ENCODE measurements around the gene BCAS1.
"Not testable (repeated sequence)": the region's sequence is repeated elsewhere in the genome, so short reads cannot be mapped to it uniquely, and the experiment has no call there.

BCAS1 gene

DNA sequence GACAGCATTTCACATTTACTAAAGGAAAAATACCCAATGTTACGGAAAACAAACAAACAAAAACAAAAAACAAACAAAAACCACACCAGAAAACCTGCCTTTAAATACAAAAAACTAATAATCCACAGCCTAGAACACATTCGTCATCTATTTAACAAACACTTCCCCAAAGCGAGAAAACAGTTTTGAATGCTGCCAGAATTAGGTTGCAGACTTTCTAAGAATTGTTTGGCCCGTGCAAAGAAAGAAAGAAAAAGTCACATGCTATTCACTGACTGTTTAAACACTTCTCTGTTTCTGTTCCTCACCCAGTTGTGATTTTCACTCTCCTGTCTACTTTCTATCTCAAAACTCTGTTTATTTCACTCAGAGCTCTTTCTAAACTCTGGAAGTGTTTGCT is 52.5 kb downstream of the BCAS1 start:
- DNase-seq (ENCODE audit: low spot score) = no peak

DNA sequence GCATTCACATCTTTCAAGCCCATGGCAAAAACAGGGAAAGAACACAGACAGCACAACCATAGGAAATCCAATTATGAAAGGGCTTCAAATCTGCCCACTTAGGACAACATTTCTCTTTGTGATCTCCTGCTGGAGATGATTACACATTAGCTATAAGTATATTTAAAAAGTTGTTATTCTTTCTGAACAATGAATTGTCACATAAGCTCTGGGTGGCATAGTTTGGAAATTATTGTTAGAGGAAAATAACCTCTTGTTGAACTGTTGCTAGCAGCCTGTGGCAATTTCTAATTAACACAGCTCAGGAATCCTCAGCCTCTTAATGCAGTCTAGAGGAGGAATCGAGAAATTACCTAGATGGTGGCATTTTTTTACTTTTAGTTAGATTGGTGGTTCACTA is 54.9 kb downstream of the BCAS1 start:
- no peak for DNase-seq (ENCODE audit: low spot score)

DNA sequence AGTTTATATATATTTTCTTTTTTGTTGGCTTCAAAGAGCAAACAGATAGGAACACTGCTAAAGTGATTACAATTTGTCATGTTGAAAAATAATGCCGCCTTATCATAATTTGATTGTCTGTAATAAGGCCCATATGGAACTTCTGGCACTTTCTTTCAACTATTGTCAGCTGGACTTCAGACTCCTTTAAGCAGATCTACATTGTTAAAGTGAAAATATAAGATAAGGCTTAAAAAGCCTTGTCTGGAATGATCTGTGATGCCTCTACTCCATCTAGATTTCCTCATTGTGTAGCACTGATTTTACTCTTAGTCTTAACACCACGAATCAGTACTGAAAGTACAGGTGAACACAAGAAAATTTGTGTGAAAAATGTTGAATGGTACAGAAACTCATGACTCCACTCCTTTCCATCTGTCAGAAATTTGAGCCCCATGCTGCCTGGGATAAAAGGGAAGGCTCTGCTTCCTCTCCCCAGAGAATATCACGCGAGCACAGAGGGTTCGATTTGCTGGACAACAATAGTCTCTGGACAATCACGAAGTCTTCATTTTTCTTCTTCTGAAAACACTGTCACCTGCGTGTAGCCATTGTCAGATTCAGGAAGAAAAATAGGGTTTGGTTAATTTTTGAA is 56.0 kb downstream of the BCAS1 start:
- DNase-seq (ENCODE audit: low spot score) = no peak

DNA sequence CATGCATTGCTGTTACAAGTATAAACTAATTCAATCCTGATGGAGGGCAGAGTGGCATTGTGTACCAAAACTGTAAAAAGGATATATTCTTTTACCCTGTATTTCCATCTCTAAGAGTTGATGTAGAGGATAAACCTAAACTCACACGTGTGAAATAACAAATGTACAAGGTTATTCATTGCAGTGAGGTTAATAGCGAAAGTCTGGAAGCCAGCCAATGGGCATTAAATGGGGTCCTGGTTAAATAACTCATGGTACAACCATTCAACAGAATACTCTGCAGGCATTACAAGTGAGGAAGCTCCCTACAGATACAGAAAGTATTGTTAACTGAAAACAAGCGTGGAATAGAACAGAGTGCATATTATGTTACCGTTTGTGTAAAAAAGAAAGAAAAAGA is 56.9 kb downstream of the BCAS1 start:
- DNase-seq (ENCODE audit: low spot score) = no peak

- DNase-seq (ENCODE audit: low spot score) = no peak
Measured at GRCh38 chr20:54011346-54011745, 59.0 kb downstream of the BCAS1 start.

DNA sequence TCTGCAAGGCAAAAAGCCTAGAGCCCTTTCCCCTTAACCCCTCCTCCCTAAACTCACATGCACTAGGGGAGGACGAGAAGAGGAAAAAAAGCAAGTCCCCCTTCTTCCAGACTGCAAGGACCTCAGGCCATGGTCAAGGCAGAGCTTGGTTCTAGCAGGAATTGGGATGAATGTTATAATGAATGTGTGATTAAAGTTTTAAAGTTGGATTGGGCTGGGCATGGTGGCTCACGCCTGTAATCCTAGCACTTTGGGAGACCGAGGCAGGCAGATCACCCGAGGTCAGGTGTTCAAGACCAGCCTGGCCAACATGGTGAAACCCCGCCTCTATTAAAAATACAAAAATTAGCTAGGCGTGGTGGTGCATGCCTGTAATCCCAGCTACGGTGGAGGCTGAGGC is 64.2 kb downstream of the BCAS1 start:
- not testable (repeated sequence) for DNase-seq (ENCODE audit: low spot score)

GRCh38 chr20:54005524-54005923 is 64.9 kb downstream of the BCAS1 start:
- DNase-seq (ENCODE audit: low spot score) = no peak

DNA sequence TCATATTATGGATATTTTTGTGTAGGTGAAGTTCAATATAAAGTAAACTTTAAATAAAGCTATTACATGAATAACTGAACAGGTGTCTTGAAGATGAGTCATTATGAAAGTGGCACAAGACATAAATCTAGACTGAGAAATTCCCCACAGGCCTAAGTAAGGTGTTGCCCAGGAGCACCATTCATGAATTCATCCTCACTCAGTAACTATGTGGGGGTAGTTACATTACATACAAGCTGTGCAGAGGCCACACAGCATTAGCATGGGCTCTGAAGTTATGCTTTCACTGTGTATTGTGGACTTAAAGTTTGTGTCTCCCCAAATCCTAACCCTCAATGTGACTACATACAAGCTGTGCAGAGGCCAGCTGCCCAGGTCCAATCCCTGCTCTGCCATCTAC is 65.9 kb downstream of the BCAS1 start:
- DNase-seq (ENCODE audit: low spot score) = no peak

DNA sequence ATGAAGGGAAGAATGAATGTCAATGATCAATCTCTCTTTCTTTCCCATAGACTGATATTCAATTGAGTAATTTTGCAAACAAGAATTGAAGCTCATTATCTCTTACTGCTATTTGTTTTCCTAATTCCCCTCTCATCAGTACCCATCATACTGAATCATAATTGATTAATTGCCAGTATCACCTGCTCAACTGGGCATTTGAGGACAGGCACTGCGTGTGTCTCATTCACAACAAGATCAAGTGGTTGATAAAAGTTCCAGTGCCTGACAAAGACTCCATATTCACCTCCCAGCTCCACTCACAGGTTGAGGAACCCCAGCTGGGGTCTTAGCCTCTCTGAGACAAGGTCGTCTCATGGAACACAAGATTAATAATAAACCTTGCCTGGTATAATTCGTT is 67.7 kb downstream of the BCAS1 start:
- DNase-seq (ENCODE audit: low spot score) = no peak

DNA sequence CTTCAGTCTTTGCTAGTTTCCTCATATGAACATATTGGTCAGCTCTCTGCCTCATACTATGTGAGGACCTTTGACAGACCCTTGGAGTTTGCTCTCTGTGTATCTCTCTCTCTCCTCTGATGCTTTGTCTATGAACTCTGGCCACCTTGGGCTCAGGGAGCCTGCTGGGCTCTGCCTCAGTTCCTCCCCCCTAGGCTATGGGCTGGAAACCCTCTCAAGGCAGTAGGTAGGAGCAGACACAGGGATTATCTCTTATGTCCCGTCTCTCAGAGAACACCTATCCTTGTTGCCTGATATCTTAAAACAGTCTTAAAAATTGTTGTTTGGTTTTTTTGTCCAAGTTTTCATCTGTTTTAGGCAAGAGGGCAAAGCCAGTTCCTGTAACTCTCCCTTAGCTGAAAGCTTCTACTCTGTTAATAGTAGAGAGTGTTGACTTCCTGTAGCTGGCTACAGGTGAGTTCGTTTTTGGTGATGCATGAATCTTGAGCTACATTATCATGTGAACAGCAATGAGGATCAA is 68.3 kb downstream of the BCAS1 start:
- no peak for DNase-seq (ENCODE audit: low spot score)

DNA sequence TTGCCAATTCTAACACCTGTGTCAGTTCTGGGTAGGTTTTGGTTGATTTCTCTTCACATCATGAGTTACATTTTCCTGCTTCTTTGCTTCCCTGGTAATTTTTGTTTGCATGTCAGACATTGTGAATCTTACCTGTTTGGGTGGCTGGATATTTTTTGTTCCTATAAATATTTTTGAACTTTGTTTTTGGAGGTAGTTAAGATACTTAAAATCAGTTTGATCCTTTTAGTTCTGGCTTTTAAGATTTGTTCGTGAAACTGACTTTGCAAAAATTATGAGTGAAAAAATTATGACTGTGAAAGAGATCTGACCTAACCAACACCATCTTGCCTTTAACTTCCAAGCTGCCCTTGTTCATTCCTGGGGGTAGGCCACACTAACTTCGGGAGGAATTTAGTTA is 69.5 kb downstream of the BCAS1 start:
- no peak for DNase-seq (ENCODE audit: low spot score)

DNA sequence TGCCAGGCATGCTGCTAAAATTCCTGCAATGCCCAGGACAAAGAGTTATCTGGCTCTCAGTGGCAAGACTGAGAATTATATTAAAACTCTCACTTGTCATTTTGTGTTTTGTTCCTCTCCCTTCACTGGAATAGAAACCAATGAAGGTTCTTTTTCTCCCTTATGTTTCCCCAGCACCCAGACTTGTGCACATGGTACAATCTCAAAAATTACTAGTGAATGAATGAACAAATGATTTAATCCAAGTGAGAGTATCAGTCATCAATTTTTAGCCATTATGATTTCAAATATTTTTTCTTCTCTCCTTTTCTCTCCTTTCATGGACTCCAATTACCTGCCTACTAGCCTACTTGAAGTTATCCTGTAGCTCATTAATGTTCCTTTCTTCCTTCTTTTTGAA is 70.1 kb downstream of the BCAS1 start:
- no peak for DNase-seq (ENCODE audit: low spot score)

GRCh38 chr20:53999077-53999476 is 71.3 kb downstream of the BCAS1 start:
- DNase-seq (ENCODE audit: low spot score) = no peak

DNA sequence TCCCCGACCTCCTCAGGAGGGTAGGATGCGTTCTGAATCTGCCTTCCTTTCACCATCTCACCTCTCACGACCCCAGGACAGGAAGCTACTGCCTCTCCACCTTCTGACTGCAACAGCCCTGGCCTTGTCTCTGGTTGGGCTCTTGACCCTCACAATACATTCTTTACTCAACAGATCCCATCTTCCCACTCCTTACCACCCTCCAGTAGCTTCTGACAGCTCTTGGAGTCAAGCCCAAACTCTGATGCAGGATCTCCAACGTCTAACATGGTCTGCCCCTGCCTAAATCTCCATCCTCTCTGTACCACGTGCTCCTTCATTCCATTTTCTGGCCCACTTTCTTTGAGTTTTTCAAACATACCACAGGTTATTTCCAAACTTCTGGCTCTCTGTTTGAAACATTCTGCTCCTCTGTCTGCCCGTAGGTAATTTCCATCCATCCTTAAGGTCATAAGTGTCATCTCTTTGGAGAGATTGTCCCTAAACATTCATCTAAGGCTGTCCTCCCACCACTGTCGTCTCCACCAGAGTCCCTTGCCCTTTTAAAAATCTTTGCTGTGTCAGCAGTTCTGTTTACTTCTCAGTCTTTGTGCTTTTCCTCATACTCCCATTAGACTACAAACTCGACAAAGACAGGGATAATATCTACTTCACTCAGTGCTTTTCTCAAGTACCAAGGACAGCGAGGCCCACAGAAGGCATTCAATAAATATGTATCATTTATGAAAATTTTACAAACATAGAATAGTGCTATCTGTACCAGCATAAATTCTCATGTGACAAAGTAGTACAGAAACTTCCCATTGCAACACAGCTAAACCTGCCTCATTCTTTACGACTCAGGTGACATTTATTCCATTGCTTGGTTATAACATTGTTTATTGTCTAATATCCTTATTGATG is 73.6 kb downstream of the BCAS1 start:
- no peak for DNase-seq (ENCODE audit: low spot score)

GRCh38 chr20:53995949-53996348 is 74.4 kb downstream of the BCAS1 start:
- peak; percentile 51 for DNase-seq (ENCODE audit: low spot score)

DNA sequence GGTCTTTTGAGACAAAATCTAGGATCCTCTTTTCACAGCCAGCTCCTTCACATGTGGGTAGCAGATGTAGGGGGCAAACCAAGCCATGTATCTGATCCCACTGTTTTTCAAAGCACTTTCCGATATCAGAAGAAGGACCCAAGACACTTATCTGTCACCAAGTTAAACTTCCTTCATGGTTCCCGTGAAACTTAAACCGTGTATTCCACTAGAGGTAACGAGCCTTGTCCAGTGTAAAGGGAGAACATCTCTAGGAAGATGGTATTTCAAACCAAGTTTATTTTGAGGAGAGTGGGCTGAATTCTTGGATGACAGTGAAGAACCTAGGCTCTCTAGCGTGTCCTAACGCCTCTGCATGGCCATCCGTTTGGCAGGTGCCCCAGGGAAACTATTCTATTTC is 76.3 kb downstream of the BCAS1 start:
- DNase-seq (ENCODE audit: low spot score) = no peak

DNA sequence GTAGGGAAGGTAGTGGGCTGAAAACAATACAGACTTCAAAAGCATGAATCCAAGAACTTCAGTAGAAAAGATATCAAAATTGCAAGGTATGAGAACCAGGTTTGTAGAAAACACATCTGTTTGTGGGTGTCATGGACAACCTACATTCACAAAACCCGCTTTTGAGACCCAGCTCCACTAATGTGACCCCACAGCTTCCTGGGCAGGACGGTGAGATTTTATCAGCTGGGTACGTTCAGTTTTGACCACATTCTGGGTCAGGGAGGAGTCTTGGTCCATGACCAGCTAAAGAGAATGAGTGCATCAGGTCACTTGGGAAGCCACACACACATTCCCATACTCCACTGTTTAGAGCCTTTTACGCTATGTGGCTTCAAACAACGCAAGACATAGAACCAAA is 77.1 kb downstream of the BCAS1 start:
- no peak for DNase-seq (ENCODE audit: low spot score)

- DNase-seq (ENCODE audit: low spot score) = no peak
Measured at GRCh38 chr20:53990768-53991450, 79.5 kb downstream of the BCAS1 start.

DNA sequence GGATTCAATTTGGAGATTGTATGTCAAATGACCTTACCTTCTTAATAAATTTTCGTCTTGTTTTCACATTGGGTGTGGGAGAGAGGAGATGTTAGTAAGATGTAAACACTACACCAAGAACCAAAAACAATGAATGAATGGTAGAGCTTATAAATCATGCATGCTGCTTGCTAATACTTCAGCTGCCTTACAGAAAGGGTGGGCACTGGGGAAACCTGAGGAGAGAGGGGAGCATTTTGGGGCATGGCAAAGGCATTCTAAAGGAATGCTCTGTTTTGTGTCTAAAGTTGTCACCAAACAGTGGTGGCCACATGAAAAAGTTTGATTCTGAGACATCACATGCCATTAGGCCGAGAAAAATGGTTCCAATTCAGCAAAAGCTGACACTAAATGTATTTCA is 80.4 kb downstream of the BCAS1 start:
- DNase-seq (ENCODE audit: low spot score) = no peak

DNA sequence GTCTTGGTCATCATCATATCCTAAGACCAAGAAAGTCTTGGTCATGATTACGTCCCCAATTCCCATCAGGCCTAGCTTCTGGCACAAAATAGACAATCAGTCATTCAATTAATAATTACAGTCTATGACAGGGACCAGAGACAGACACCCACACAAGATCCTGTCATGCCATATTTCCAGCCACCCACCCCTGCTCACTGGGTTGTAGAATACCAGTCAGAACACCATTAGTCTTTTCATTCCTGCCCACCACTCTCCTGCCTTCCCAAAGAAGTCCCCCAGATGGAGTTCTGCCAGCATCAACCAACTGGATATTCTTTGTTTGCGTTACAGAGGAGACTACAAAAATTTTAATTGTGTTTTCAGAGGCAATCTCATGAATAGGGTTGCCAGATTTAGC is 81.0 kb downstream of the BCAS1 start:
- no peak for DNase-seq (ENCODE audit: low spot score)

- DNase-seq (ENCODE audit: low spot score) = no peak
Measured at GRCh38 chr20:53986037-53986650, 84.2 kb downstream of the BCAS1 start.

GRCh38 chr20:53985150-53985518 is 85.3 kb downstream of the BCAS1 start:
- no peak for DNase-seq (ENCODE audit: low spot score)

Measured in globus pallidus (tissue), 1 donor.